Sigmoid colon (tissue), 7 donors: ENCODE results near the gene KRT6A. TPM values are rescaled to one million over a fixed set of nuclear protein-coding genes. Genes with fewer than 3 reads are reported as not detected.

ENCODE experiments used
- DNase-seq: peaks from one replicate; pipeline ENCODE4 v3.0.0-alpha.2; 2019
- H3K27ac ChIP-seq, 4 donors: fragments of 200-600 bp; sonication (generic); one replicate each; pipeline ENCODE4 v1.5.1; 2016 to 2019; ENCODE audit warnings: mild to moderate bottlenecking in 1 of 4
- H3K27me3 ChIP-seq, 3 donors: fragments of 200-600 bp; sonication (generic); one replicate each; pipeline ENCODE4 v1.5.1; 2019; ENCODE audit warnings: mild to moderate bottlenecking in 1 of 3
- H3K36me3 ChIP-seq, 4 donors: fragments of 200-600 bp; sonication (generic); one replicate each; pipeline ENCODE4 v1.5.1; 2016 to 2019
- H3K4me1 ChIP-seq, 4 donors: fragments of 200-600 bp; sonication (generic); one replicate each; pipeline ENCODE4 v1.5.1; 2017 to 2019
- H3K4me3 ChIP-seq, 4 donors: fragments of 200-600 bp; sonication (generic); one replicate each; pipeline ENCODE4 v1.5.1; 2017 to 2019; ENCODE audit warnings: mild to moderate bottlenecking in 2 of 4, moderate library complexity in 1 of 4
- H3K9me3 ChIP-seq, 4 donors: fragments of 200-600 bp in 3 of 4; sonication (generic) in 3 of 4; one replicate each; pipeline versions ENCODE4 v1.5.1 to v1.6.1; 2013 to 2019
- CTCF ChIP-seq, 4 experiments: fragments of 450-650 bp in 3 of 4; fragments of 200-600 bp in 1 of 4; IDR thresholded peaks; one replicate each; pipeline ENCODE4 v1.5.1; 2016 to 2019; ENCODE audit warnings: antibody characterized with exemption in 4 of 4, mild to moderate bottlenecking in 3 of 4, moderate library complexity in 2 of 4
- EP300 ChIP-seq, 4 donors: sonication (generic); formaldehyde crosslinking; IDR thresholded peaks; one replicate each; pipeline ENCODE4 v1.6.1; 2017; ENCODE audit warnings: antibody characterized with exemption in 4 of 4
- POLR2A ChIP-seq, 2 donors: fragments of 450-650 bp; IDR thresholded peaks; one replicate each; pipeline ENCODE4 v1.6.1; 2016; ENCODE audit warnings: antibody characterized with exemption in 2 of 2, mild to moderate bottlenecking in 2 of 2, moderate library complexity in 2 of 2
- POLR2AphosphoS5 ChIP-seq, 4 donors: sonication (generic); formaldehyde crosslinking; IDR thresholded peaks; one replicate each; pipeline ENCODE4 v1.6.1; 2017; ENCODE audit warnings: antibody characterized with exemption in 4 of 4
- WGBS, 2 donors: extraction: QIAGEN DNeasy Blood & Tissue Kit; methylation state at CpG; one replicate each; pipeline ENCODE4 v1.1.7; 2013; 5-methylcytosine and 5-hydroxymethylcytosine counted together
- intact Hi-C: fragments of 100-400 bp; cut with DNase I; formaldehyde crosslinking; loops from one replicate; pipeline ENCODE4 v1.15.1; 2023
- polyA plus RNA-seq, 3 donors: library from polyadenylated mRNA; stranded (reverse); fragments of 200-250 nt; gene quantifications; one replicate each; pipeline ENCODE4 v1.2.3, GENCODE V29; 2013
- total RNA-seq, 4 donors: library from RNA; depleted of rRNA; stranded (reverse); fragments of >200 nt; gene quantifications; one replicate each; pipeline ENCODE4 v1.1.0, GENCODE V29; 2016
- donor health status: healthy with polysubstance abuse.
- donor health status: Bipolar disorder and iron deficiency.
- donor health status: healthy.

The KRT6A gene
- total and polyA plus RNA-seq, 7 donors = 0.19 to 6.0 TPM; not detected in 5

GRCh38 chr12:52530366-52530765 is 37.3 kb upstream of the KRT6A start:
- TF ChIP-seq CTCF (IDR thresholded peaks at IDR 0.05) (no peak), POLR2AphosphoS5 (IDR thresholded peaks at IDR 0.05) (no peak), POLR2A (IDR thresholded peaks at IDR 0.05) (no peak), EP300 (IDR thresholded peaks at IDR 0.05) (no peak)
- Histone ChIP-seq H3K4me1 (peaks cover 0 to 6% (median 3%) of the 10 kb centered on the region in 4 donors), H3K27ac (no peak overlapping the region), H3K9me3 (no peaks in the 10 kb centered on the region), H3K4me3 (no peak overlapping the region), H3K36me3 (no peaks in the 10 kb centered on the region), H3K27me3 (no peaks in the 10 kb centered on the region)
- intact Hi-C loops = no loop called here
- no peak for DNase-seq
- 76 to 78% methylated on average over 2 of the region's 2 CpGs for WGBS, 2 donors

GRCh38 chr12:52529846-52530245 is 36.8 kb upstream of the KRT6A start:
- intact Hi-C loops = no loop called here
- TF ChIP-seq POLR2AphosphoS5 (IDR thresholded peaks at IDR 0.05) (no peak), POLR2A (IDR thresholded peaks at IDR 0.05) (no peak), EP300 (IDR thresholded peaks at IDR 0.05) (no peak), CTCF (IDR thresholded peaks at IDR 0.05) (no peak)
- H3K9me3 ChIP-seq = no peaks in the 10 kb centered on the region
- H3K4me1 ChIP-seq = peaks cover 0 to 6% (median 3%) of the 10 kb centered on the region in 4 donors
- H3K36me3 ChIP-seq = no peaks in the 10 kb centered on the region
- no peak overlapping the region for H3K27ac ChIP-seq
- no peak overlapping the region for H3K4me3 ChIP-seq
- WGBS, 2 donors = 94 to 95% methylated on average over 9 of the region's 9 CpGs
- no peaks in the 10 kb centered on the region for H3K27me3 ChIP-seq
- no peak for DNase-seq

GRCh38 chr12:52529417-52529816 is 36.4 kb upstream of the KRT6A start:
- TF ChIP-seq POLR2AphosphoS5 (IDR thresholded peaks at IDR 0.05) = no peak
- TF ChIP-seq POLR2A (IDR thresholded peaks at IDR 0.05) = no peak
- TF ChIP-seq EP300 (IDR thresholded peaks at IDR 0.05) = no peak
- no peak for TF ChIP-seq CTCF (IDR thresholded peaks at IDR 0.05)
- intact Hi-C loops = no loop called here
- WGBS, 2 donors = 90 to 93% methylated on average over 2 of the region's 2 CpGs

GRCh38 chr12:52528641-52529143 is 35.6 kb upstream of the KRT6A start:
- no peak for TF ChIP-seq POLR2AphosphoS5 (IDR thresholded peaks at IDR 0.05)
- TF ChIP-seq CTCF (IDR thresholded peaks at IDR 0.05) = no peak
- TF ChIP-seq POLR2A (IDR thresholded peaks at IDR 0.05) = no peak
- no peak for TF ChIP-seq EP300 (IDR thresholded peaks at IDR 0.05)
- Histone ChIP-seq H3K27ac (no peak overlapping the region), H3K4me1 (peaks cover 0 to 3% (median under 1%) of the 10 kb centered on the region in 4 donors), H3K27me3 (no peaks in the 10 kb centered on the region), H3K36me3 (no peaks in the 10 kb centered on the region), H3K9me3 (no peaks in the 10 kb centered on the region), H3K4me3 (no peak overlapping the region)
- intact Hi-C loops = no loop called here
- WGBS, 2 donors = 68 to 88% methylated on average over 8 of the region's 8 CpGs
- no peak for DNase-seq

More at GRCh38 chr12:52529417-52529816, 36.4 kb upstream of the KRT6A start:
- no peaks in the 10 kb centered on the region for H3K9me3 ChIP-seq
- peaks cover 0 to 6% (median 3%) of the 10 kb centered on the region in 4 donors for H3K4me1 ChIP-seq
- H3K27me3 ChIP-seq = no peaks in the 10 kb centered on the region
- H3K4me3 ChIP-seq = no peak overlapping the region
- H3K27ac ChIP-seq = no peak overlapping the region
- DNase-seq = no peak
- H3K36me3 ChIP-seq = no peaks in the 10 kb centered on the region
